RPMI8226 (cell line): ENCODE data around the gene STX1B.

Experiments used
- DNase-seq: peaks from one replicate; pipeline ENCODE4 v3.0.0-alpha.2; 2015

The STX1B gene

DNA sequence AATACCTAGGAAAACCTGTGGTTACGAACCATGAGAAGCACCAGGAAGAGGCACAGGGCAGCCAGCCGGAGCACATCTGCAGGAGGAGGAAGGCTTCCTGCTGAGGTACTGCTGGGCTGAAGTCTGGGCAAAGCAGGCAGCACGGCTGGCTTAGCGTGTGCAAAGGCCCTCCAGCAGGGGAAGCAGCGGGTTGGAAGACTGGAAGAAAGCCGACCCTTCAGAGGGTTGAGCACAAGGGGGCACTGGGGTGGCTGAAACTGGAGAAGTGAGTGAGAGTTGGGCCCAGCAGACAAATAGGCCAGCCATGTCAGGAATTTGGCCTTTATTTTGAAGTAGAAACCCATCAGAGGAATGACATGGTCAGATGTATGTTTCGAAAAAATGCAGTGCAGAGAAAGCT is 37.6 kb downstream of the STX1B start:
- no peak for DNase-seq

GRCh38 chr16:30971298-30971697 is 39.1 kb downstream of the STX1B start:
- no peak for DNase-seq

- DNase-seq: no peak
These were observed 41.1 kb downstream of the STX1B start for GRCh38 chr16:30969246-30969842.

- DNase-seq: no peak
These were observed 42.6 kb downstream of the STX1B start for GRCh38 chr16:30967795-30968194.

DNA sequence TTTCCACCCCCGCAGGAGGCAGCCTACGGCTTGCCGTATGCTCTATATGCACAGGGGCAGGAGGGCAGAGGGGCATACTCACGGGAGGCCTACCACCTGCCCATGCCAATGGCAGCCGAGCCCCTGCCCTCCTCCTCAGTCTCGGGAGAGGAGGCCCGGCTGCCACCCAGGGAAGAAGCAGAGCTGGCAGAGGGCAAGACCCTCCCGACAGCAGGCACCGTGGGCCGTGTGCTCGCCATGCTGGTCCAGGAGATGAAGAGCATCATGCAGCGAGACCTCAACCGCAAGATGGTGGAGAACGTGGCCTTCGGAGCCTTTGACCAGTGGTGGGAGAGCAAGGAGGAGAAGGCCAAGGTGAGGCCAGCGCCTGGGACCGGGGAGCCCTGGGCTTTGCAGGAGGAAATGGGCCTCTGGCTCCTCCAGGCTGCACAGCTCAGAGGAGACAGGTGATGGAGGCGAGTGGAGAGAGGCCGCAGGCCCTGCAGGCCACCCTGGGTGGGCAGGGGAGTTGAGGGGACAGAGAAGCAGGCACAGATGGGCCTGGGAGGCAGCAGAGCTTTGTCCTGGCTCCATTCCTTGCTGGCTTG is 44.3 kb downstream of the STX1B start:
- DNase-seq: no peak

DNA sequence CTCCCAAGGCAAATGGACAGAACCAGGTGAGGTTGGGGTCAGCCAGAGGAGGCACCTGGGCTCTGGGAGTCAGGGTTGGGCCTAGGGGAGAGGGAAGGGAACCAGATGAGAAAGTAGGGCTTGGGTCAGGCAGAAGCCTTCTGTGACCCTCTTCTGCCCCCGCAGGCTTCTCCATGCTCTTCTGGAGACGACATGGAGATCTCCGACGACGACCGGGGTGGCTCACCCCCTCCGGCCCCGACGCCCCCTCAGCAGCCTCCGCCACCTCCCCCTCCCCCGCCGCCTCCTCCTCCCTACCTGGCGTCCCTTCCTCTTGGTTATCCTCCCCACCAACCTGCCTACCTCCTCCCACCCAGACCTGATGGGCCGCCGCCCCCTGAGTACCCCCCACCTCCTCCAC is 45.0 kb downstream of the STX1B start:
- no peak for DNase-seq

DNA sequence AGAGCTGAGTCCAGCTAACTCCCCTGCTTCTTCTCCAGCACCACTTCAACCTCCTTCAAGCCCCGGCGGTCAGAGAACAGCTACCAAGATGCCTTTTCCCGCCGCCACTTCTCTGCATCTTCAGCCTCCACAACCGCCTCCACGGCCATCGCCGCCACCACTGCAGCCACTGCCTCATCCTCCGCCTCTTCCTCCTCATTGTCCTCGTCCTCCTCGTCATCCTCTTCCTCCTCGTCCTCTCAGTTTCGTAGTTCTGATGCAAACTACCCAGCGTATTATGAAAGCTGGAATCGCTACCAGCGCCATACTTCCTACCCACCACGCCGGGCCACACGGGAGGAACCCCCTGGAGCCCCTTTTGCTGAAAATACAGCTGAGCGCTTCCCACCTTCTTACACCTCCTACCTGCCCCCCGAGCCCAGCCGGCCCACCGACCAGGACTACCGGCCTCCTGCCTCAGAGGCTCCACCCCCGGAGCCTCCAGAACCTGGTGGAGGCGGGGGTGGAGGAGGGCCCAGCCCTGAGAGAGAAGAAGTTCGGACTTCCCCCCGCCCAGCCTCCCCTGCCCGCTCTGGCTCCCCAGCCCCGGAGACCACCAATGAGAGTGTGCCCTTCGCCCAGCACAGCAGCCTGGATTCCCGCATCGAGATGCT is 45.7 kb downstream of the STX1B start:
- no peak for DNase-seq

DNA sequence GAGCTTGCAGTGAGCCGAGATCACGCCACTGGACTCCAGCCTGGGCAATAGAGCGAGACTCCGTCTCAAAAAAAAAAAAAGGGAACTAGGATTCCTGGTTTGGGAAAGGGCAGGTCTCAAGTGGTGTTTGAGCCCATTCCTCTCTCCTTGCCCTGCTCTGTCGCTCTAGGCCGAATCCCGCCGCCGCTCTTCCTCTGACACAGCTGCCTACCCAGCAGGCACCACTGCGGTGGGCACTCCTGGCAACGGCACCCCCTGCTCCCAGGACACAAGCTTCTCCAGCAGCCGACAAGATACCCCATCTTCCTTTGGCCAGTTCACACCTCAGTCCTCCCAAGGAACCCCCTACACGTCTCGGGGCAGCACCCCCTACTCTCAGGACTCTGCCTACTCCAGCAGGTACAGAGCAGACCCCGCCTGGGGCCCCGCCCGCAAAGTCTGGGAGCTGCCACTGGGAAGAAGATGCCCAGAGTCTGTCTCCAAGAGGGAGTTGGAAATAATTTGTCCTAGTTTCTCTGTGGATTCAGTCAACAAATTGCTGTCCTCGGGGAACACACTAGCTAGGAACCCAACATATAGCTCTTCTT is 46.4 kb downstream of the STX1B start:
- no peak for DNase-seq

- no peak for DNase-seq
These were observed 49.1 kb downstream of the STX1B start for GRCh38 chr16:30961384-30961783.

GRCh38 chr16:30958175-30959079 is 52.0 kb downstream of the STX1B start:
- peak; percentile 68 for DNase-seq

DNA sequence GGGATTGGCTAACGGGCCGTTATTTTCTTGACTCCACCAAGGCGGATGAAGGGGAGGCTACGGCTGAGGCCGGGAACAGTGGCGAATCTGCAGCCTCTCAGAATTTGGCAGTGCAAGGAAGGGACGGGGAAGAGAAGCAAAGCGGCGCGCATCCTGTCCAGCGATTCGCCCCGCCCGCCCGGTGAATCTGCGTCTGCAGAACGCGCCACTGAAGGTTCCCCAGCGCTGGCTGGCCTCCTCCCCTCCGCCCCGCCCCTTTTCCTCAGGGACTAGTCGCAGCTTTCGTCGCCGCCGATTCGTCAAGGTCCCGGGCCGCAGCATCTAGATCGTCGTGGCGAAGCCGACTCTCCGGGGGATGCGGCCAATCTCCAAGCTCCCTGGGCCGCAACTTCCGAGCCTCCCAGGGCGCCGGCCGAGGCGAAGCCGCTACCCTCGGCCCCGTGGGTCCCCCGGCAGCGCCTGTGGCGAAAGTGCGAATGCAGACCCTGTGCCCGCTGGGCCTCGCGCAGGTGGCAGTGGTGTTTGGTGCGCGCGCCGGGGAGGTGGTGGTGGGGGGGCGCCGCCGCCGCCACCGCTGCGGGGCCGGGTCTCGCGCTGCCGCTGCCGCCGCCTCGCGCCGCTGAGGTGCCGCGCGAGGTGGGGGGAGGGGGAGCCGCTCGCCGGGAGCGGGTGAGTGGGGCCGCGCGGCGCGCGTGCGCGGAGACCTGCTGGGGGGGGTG is 52.8 kb downstream of the STX1B start, which contains the start of gene SETD1A:
Gene SETD1A (plus strand): TSS at position 299 of the 719 bp plus-strand sequence. CDS start 978 bp downstream, outside the sequence.
- DNase-seq: peak; percentile 99

GRCh38 chr16:30956601-30957455 is 53.6 kb downstream of the STX1B start:
- peak; percentile 92 for DNase-seq

GRCh38 chr16:30954993-30955392 is 55.4 kb downstream of the STX1B start:
- no peak for DNase-seq

- peak; percentile 80 for DNase-seq
These were observed 56.8 kb downstream of the STX1B start for GRCh38 chr16:30953511-30954124.

DNA sequence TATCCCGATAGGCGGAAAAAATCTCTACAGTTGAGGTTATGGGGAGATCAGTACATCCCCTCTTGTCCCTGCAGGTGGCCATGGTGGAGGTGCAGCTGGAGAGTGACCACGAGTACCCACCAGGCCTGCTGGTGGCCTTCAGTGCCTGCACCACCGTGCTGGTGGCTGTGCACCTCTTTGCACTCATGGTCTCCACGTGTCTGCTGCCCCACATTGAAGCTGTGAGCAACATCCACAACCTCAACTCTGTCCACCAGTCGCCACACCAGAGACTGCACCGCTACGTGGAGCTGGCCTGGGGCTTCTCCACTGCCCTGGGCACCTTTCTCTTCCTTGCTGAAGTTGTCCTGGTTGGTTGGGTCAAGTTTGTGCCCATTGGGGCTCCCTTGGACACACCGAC is 57.3 kb downstream of the STX1B start:
- no peak for DNase-seq

GRCh38 chr16:30951750-30952149 is 58.7 kb downstream of the STX1B start:
- DNase-seq: no peak

DNA sequence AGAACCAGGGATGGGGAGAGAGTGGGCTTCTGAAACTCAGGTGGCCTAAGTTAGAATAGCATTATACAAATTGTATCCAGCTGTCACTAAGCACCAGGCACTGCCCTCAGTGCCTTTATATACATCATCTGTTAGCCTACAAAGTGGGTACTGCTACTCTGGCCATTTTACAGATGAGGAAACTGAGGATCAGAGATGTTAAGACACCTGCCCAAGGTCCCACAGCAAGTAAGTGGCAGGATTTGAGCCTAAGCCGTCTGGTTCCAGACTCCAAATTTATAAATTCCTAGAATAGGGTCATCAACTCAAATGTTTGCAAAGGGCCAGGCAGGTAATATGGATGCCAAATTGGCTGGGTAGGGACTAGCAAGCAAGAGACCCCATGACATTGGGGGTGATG is 59.2 kb downstream of the STX1B start:
- no peak for DNase-seq

DNA sequence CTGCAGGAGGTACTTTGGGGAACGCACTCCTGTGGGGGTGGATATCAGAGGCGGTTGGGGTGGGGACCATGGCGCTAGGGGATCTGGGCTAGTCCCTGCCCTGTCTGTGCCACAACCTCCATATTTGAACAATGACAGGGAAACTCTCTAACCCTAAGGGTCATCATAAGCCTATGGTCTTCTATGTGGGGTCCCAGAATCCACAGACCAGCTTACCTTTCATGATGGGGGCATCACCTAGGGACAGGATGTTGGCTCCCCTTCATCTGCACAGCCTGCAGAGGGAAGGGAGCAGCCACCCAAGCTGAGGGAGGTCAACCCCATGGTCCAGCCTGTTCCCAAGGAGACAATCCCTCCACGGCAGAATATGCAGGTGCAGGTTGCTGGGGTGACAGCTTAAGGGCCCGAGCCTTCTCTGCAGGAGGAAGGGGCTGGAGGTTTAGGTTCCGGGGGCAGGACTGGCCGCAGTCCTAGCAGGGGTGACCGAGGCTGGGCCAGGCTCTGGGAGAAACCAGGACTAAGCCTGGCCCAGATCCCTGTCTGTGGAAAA is 59.8 kb downstream of the STX1B start:
- no peak for DNase-seq

GRCh38 chr16:30949650-30950515 is 60.6 kb downstream of the STX1B start:
- DNase-seq: peak; percentile 80
